ENCODE data around the gene C16orf90. TPM values are rescaled to one million over a fixed set of nuclear protein-coding genes. Genes with fewer than 3 reads are reported as not detected.

Gene C16orf90
- total RNA-seq, 4 donors from 2014 or later, result not detected

DNA sequence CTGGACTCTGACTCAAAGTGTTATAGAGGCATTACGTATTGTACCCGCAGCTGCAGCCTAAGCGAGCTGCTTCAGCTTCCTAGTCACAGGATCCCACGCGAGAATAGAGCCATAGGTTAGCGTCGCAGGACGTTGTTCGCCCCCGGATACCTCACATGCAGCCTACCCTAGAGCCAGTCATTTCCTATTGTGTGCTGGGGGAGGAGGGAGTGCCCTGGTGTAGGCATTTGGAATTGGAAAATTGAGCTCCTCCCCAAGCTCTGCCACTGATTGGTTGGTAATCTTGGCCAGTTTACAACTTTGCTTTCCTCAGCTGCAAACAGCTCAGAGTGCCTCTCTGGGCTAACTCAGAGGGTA lies 51.3 kb downstream of the C16orf90 start:
- ATAC-seq, result peak; percentile 51
- peaks cover 0 to 21% (median 0%) of the 10 kb centered on the region in 3 donors for H3K4me1 ChIP-seq
- H3K36me3 ChIP-seq, result peaks cover 0 to 32% of the 10 kb centered on the region in 2 donors
- WGBS, 2 donors (ENCODE audit: low coverage in 1 of 2), result no CpG with 5 or more reads among the region's 10 CpGs
- peak overlapping the region; percentile 44 to 80 (median 76) for H3K27ac ChIP-seq
- no peak for TF ChIP-seq EP300 (IDR thresholded peaks at IDR 0.05)
- no peak for TF ChIP-seq POLR2AphosphoS5 (IDR thresholded peaks at IDR 0.05)
- TF ChIP-seq, protein P1, sequence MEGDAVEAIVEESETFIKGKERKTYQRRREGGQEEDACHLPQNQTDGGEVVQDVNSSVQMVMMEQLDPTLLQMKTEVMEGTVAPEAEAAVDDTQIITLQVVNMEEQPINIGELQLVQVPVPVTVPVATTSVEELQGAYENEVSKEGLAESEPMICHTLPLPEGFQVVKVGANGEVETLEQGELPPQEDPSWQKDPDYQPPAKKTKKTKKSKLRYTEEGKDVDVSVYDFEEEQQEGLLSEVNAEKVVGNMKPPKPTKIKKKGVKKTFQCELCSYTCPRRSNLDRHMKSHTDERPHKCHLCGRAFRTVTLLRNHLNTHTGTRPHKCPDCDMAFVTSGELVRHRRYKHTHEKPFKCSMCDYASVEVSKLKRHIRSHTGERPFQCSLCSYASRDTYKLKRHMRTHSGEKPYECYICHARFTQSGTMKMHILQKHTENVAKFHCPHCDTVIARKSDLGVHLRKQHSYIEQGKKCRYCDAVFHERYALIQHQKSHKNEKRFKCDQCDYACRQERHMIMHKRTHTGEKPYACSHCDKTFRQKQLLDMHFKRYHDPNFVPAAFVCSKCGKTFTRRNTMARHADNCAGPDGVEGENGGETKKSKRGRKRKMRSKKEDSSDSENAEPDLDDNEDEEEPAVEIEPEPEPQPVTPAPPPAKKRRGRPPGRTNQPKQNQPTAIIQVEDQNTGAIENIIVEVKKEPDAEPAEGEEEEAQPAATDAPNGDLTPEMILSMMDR (IDR thresholded peaks at IDR 0.05), result no peak
- TF ChIP-seq POLR2A (IDR thresholded peaks at IDR 0.05), result no peak
- peaks cover 0 to 31% (median 0%) of the 10 kb centered on the region in 3 donors for H3K9me3 ChIP-seq
- peak overlapping the region; percentile 54 to 62 for H3K4me3 ChIP-seq
- no peaks in the 10 kb centered on the region for H3K27me3 ChIP-seq

Small RNAs within 50 kb of the gene (small RNA-seq; reads per million reads assigned to genes)
- 0 reads per million in 4 donors for gene MIR6126

Other genes with a start within 250 kb of the C16orf90 start
- gene MEFV, start 238.9 kb downstream of the C16orf90 start, total RNA-seq, result 1 to 10 TPM; 1.2 to 3.4 (median 1.7) TPM
- gene ZNF263, start 212.0 kb downstream of the C16orf90 start, total RNA-seq, result 10 to 100 TPM; 45.5 to 53.6 (median 47.6) TPM
- gene TIGD7, start 190.1 kb downstream of the C16orf90 start, total RNA-seq, result 1 to 10 TPM; 4.4 to 8.3 (median 6.2) TPM
- gene ZNF75A, start 190.0 kb downstream of the C16orf90 start, total RNA-seq, result 10 to 100 TPM; 19.0 to 28.8 (median 27.3) TPM
- under 1 TPM in 1 of 4 donors, not detected in 3; 0.31 TPM for gene OR2C1, start 139.6 kb downstream of the C16orf90 start, total RNA-seq
- gene ZSCAN32, start 94.5 kb downstream of the C16orf90 start, total RNA-seq, result 10 to 100 TPM; 11.4 to 25.5 (median 14.0) TPM
- gene ZNF174, start 94.3 kb downstream of the C16orf90 start, total RNA-seq, result 10 to 100 TPM; 12.1 to 22.9 (median 22.3) TPM
- 1 to 10 TPM; 1.4 to 2.8 (median 2.2) TPM for gene ZNF597, start 52.0 kb downstream of the C16orf90 start, total RNA-seq
- gene NAA60, start 51.8 kb downstream of the C16orf90 start, total RNA-seq, result 10 to 100 TPM; 18.6 to 35.1 (median 28.5) TPM
- 10 to 100 TPM; 27.0 to 48.0 (median 30.1) TPM for gene CLUAP1, start 5.5 kb upstream of the C16orf90 start, total RNA-seq
- gene NLRC3, start 81.9 kb upstream of the C16orf90 start, total RNA-seq, result 1 to 10 TPM; 1.1 to 5.8 (median 1.4) TPM
- gene SLX4, start 116.1 kb upstream of the C16orf90 start, total RNA-seq, result 1 to 10 TPM; 1.4 to 5.6 (median 3.2) TPM
- 10 to 100 TPM in 2 of 4 donors, 1 to 10 TPM in 2; 7.1 to 20.9 (median 11.0) TPM for gene DNASE1, start 159.2 kb upstream of the C16orf90 start, total RNA-seq
- 10 to 100 TPM; 43.2 to 53.8 (median 51.2) TPM for gene TRAP1, start 222.0 kb upstream of the C16orf90 start, total RNA-seq